Measurements from ENCODE around the gene HELZ.

GRCh38 chr17:67071595-67071994 lies 173.4 kb downstream of the HELZ start:
- no peak for TF ChIP-seq CTCF (IDR thresholded peaks at IDR 0.05; ENCODE audit: poor library complexity)
- TF ChIP-seq EZH2 (IDR thresholded peaks at IDR 0.05; ENCODE audit: borderline replicate concordance) = no peak
- TF ChIP-seq EZH2phosphoT487 (IDR thresholded peaks at IDR 0.05; ENCODE audit: low read depth, severe bottlenecking, unreplicated experiment) = no peak
